Measurements from ENCODE around the gene FBLN2.

DNA sequence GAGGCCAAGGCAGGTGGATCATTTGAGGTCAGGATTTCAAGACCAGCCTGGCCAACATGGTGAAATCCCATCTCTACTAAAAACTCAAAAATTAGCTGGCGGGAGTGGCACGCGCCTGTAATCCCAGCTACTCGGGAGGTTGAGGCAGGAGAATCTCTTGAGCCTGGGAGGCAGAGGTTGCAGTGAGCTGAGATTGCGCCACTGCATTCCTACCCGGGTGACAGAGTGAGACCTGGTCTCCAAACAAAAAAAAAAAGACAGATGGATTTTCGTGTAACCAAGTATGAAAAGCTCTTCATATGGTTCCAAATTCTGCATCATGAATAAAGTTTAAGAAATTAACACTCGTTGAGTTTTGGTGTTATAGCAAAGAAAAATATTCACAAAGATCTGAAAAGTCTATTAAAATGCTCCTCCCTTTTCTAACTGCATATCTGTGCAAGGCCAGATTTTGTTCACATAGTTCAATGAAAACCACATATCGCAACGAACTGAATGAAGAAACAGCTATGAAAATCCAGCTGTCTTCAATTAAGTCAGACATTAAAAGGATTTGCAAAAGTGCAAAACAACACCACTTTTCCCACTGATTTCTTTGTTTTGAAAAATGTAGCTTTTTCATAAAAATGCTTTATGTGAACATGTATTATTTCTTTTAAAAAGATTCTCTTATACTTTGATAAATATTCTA lies 23.8 kb upstream of the FBLN2 start:
- TF ChIP-seq, protein P1, sequence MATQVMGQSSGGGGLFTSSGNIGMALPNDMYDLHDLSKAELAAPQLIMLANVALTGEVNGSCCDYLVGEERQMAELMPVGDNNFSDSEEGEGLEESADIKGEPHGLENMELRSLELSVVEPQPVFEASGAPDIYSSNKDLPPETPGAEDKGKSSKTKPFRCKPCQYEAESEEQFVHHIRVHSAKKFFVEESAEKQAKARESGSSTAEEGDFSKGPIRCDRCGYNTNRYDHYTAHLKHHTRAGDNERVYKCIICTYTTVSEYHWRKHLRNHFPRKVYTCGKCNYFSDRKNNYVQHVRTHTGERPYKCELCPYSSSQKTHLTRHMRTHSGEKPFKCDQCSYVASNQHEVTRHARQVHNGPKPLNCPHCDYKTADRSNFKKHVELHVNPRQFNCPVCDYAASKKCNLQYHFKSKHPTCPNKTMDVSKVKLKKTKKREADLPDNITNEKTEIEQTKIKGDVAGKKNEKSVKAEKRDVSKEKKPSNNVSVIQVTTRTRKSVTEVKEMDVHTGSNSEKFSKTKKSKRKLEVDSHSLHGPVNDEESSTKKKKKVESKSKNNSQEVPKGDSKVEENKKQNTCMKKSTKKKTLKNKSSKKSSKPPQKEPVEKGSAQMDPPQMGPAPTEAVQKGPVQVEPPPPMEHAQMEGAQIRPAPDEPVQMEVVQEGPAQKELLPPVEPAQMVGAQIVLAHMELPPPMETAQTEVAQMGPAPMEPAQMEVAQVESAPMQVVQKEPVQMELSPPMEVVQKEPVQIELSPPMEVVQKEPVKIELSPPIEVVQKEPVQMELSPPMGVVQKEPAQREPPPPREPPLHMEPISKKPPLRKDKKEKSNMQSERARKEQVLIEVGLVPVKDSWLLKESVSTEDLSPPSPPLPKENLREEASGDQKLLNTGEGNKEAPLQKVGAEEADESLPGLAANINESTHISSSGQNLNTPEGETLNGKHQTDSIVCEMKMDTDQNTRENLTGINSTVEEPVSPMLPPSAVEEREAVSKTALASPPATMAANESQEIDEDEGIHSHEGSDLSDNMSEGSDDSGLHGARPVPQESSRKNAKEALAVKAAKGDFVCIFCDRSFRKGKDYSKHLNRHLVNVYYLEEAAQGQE (IDR thresholded peaks at IDR 0.05; ENCODE audit: low read depth, low read length) = no peak
- no peak for TF ChIP-seq SMAD1 (IDR thresholded peaks at IDR 0.05; ENCODE audit: low read depth, partially characterized antibody)

Data from GM12878 (cell line).